ENCODE data around the gene HSPD1. TPM values are rescaled to one million over a fixed set of nuclear protein-coding genes. Genes with fewer than 3 reads are reported as not detected.

Gene HSPD1
- polyA plus RNA-seq, 1 donor from 2014 or later: 229 TPM

DNA sequence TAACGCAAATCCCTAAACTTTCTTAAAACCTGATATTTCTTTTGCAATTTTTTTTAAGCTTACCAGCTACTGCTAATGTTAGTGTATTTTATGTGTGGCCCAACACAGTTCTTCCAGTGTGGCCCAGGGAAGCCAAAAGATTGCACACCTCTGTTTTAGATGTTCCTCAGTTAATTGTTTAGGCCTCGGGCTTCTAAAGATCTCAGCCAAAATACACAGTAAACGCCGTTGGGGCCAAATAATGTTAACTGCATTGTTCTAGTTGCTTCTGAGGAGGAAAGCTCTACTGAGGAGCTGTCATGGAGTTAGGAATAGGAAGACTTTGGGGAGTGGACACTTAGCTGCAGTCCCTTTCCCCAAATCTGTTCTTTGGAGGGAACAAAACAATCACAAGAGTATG lies 2.6 kb upstream of the HSPD1 start:
- Histone ChIP-seq H3K4me2 (ENCODE audit: low read length) (peak overlapping the region; percentile 11), H2AFZ (ENCODE audit: low read depth, low read length) (no peak overlapping the region), H3K9ac (ENCODE audit: low read length) (no peak overlapping the region), H4K20me1 (ENCODE audit: insufficient read depth) (no peaks in the 10 kb centered on the region), H3K9me3 (ENCODE audit: low read length) (no peaks in the 10 kb centered on the region), H3K79me2 (replicated peaks; ENCODE audit: insufficient read depth, low read length) (peaks cover 35% of the 10 kb centered on the region), H3F3A (ENCODE audit: insufficient read depth, low read length, poor library complexity, severe bottlenecking) (no peaks in the 10 kb centered on the region), H3K9me2 (ENCODE audit: insufficient read depth, low read length) (no peaks in the 10 kb centered on the region), H3K27ac (ENCODE audit: low read length) (no peak overlapping the region), H3K27me3 (ENCODE audit: insufficient read depth, low read depth, low read length) (no peaks in the 10 kb centered on the region), H3K4me3 (ENCODE audit: low read length) (peak overlapping the region; percentile 96), H3K36me3 (ENCODE audit: insufficient read depth, low read length) (no peaks in the 10 kb centered on the region)
- TF ChIP-seq REST (IDR thresholded peaks at IDR 0.05; ENCODE audit: borderline replicate concordance): no peak
- no peak for TF ChIP-seq RAD21 (conservative IDR thresholded peaks at IDR 0.05)
- no peak for TF ChIP-seq EP300 (conservative IDR thresholded peaks at IDR 0.05; ENCODE audit: poor library complexity, severe bottlenecking)
- TF ChIP-seq MXI1 (conservative IDR thresholded peaks at IDR 0.05; ENCODE audit: poor library complexity, severe bottlenecking): no peak
- TF ChIP-seq TAF1 (IDR thresholded peaks at IDR 0.05; ENCODE audit: low read depth): no peak
- TF ChIP-seq SMC3 (conservative IDR thresholded peaks at IDR 0.05; ENCODE audit: poor library complexity): no peak
- TF ChIP-seq CTCF (IDR thresholded peaks at IDR 0.05; ENCODE audit: poor library complexity, severe bottlenecking): no peak
- no peak for TF ChIP-seq EZH2 (IDR thresholded peaks at IDR 0.05; ENCODE audit: borderline replicate concordance, insufficient read depth, low read length, poor library complexity, severe bottlenecking)
- no peak for TF ChIP-seq POLR2AphosphoS5 (IDR thresholded peaks at IDR 0.05)

DNA sequence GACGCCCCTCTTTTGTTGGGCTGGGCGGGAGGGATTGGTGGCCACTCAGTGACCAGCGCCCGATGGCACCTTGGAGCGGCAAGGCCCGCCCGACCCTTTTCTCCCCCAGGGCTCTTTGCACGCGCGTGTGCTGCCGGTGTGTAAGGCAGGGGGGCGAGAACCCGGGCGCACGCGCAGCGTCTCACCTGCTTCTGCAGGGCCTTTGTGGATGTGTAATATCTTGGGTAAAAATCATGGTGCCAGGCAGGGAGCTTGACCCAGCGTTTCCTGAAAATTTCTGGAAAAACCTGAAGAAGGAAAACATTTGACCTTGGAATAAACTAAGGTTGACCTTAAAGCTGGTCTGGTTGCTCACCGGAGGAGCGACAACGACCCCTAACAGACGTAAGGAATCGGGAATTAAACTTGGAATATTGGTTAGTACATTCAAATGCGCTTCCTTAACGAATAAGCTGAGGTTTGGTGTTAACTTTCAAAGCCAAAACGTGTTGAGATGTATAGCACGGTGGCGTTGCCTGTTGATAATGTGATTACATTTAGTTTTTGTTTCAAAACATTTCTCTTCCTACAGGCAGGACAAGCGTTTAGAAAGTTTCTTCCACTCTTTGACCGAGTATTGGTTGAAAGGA lies 977 bp upstream of the HSPD1 start:
- Histone ChIP-seq H3K27me3 (ENCODE audit: insufficient read depth, low read depth, low read length) (no peaks in the 10 kb centered on the region), H3K9ac (ENCODE audit: low read length) (peak overlapping the region; percentile 86), H3K4me3 (ENCODE audit: low read length) (peak overlapping the region; percentile 96), H2AFZ (ENCODE audit: low read depth, low read length) (peak overlapping the region; percentile 66), H3K27ac (ENCODE audit: low read length) (peak overlapping the region; percentile 87), H3K9me2 (ENCODE audit: insufficient read depth, low read length) (no peaks in the 10 kb centered on the region), H3F3A (ENCODE audit: insufficient read depth, low read length, poor library complexity, severe bottlenecking) (no peaks in the 10 kb centered on the region), H3K36me3 (ENCODE audit: insufficient read depth, low read length) (peaks cover 6% of the 10 kb centered on the region), H3K79me2 (replicated peaks; ENCODE audit: insufficient read depth, low read length) (peaks cover 50% of the 10 kb centered on the region), H3K4me2 (ENCODE audit: low read length) (peak overlapping the region; percentile 60), H4K20me1 (ENCODE audit: insufficient read depth) (no peaks in the 10 kb centered on the region), H3K9me3 (ENCODE audit: low read length) (no peaks in the 10 kb centered on the region)
- TF ChIP-seq CTCF (IDR thresholded peaks at IDR 0.05; ENCODE audit: poor library complexity, severe bottlenecking): no peak
- TF ChIP-seq TAF1 (IDR thresholded peaks at IDR 0.05; ENCODE audit: low read depth): no peak
- no peak for TF ChIP-seq MXI1 (conservative IDR thresholded peaks at IDR 0.05; ENCODE audit: poor library complexity, severe bottlenecking)
- TF ChIP-seq EP300 (conservative IDR thresholded peaks at IDR 0.05; ENCODE audit: poor library complexity, severe bottlenecking): no peak
- no peak for TF ChIP-seq EZH2 (IDR thresholded peaks at IDR 0.05; ENCODE audit: borderline replicate concordance, insufficient read depth, low read length, poor library complexity, severe bottlenecking)
- no peak for TF ChIP-seq RAD21 (conservative IDR thresholded peaks at IDR 0.05)
- no peak for TF ChIP-seq REST (IDR thresholded peaks at IDR 0.05; ENCODE audit: borderline replicate concordance)
- no peak for TF ChIP-seq SMC3 (conservative IDR thresholded peaks at IDR 0.05; ENCODE audit: poor library complexity)
- no peak for TF ChIP-seq POLR2AphosphoS5 (IDR thresholded peaks at IDR 0.05)

Data from neural cell (in vitro differentiated cells).